Skeletal muscle satellite cell (primary cell): ENCODE data around the gene FKBP11.

Source experiments
- H3K27me3 ChIP-seq: 2 replicates; pipeline ENCODE4 v1.7.0; 2013; ENCODE audit warnings: low read length; ENCODE audit not compliant: control insufficient read depth, insufficient read depth
- H3K36me3 ChIP-seq: 2 replicates; pipeline ENCODE4 v1.7.0; 2013; ENCODE audit warnings: mild to moderate bottlenecking, control low read depth, low read length; ENCODE audit not compliant: insufficient read depth
- H3K4me1 ChIP-seq: 2 replicates; pipeline ENCODE4 v1.7.0; 2013; ENCODE audit warnings: low read length; ENCODE audit not compliant: control insufficient read depth, insufficient read depth
- H3K4me2 ChIP-seq: 2 replicates; pipeline ENCODE4 v1.7.0; 2013; ENCODE audit warnings: mild to moderate bottlenecking, low read length
- H3K4me3 ChIP-seq: 2 replicates; pipeline ENCODE4 v1.7.0; 2013; ENCODE audit warnings: low read length
- H3K9ac ChIP-seq: 2 replicates; pipeline ENCODE4 v1.7.0; 2013; ENCODE audit warnings: mild to moderate bottlenecking, low read depth, low read length, moderate library complexity
- H3K9me3 ChIP-seq: replicated peaks from 2 replicates; pipeline ENCODE4 v1.7.0; 2013; ENCODE audit warnings: mild to moderate bottlenecking, control low read depth, low read length

Gene FKBP11

GRCh38 chr12:48901278-48901677 lies 24.0 kb downstream of the FKBP11 start:
- H3K9ac ChIP-seq, result no peak overlapping the region
- H3K4me2 ChIP-seq, result no peak overlapping the region
- H3K36me3 ChIP-seq, result no peaks in the 10 kb centered on the region
- H3K4me1 ChIP-seq, result peaks cover 5% of the 10 kb centered on the region
- H3K27me3 ChIP-seq, result peaks cover 9% of the 10 kb centered on the region
- no peak overlapping the region for H3K4me3 ChIP-seq
- H3K9me3 ChIP-seq, result no peaks in the 10 kb centered on the region

GRCh38 chr12:48899651-48900050 lies 25.6 kb downstream of the FKBP11 start:
- H3K4me2 ChIP-seq, result no peak overlapping the region
- H3K4me1 ChIP-seq, result peaks cover 5% of the 10 kb centered on the region
- no peaks in the 10 kb centered on the region for H3K9me3 ChIP-seq
- H3K4me3 ChIP-seq, result no peak overlapping the region
- H3K9ac ChIP-seq, result no peak overlapping the region
- H3K27me3 ChIP-seq, result peaks cover 9% of the 10 kb centered on the region
- H3K36me3 ChIP-seq, result no peaks in the 10 kb centered on the region

- Histone ChIP-seq H3K9me3 (no peaks in the 10 kb centered on the region), H3K4me1 (peaks cover 6% of the 10 kb centered on the region), H3K4me2 (no peak overlapping the region), H3K36me3 (no peaks in the 10 kb centered on the region), H3K27me3 (peaks cover 23% of the 10 kb centered on the region), H3K9ac (no peak overlapping the region), H3K4me3 (no peak overlapping the region)
Observed at GRCh38 chr12:48894271-48894670, 31.0 kb downstream of the FKBP11 start.

- H3K27me3 ChIP-seq, result peaks cover 14% of the 10 kb centered on the region
- H3K9ac ChIP-seq, result peak overlapping the region; percentile 49
- H3K4me1 ChIP-seq, result peaks cover 6% of the 10 kb centered on the region
- peak overlapping the region; percentile 85 for H3K4me2 ChIP-seq
- H3K4me3 ChIP-seq, result peak overlapping the region; percentile 61
- no peaks in the 10 kb centered on the region for H3K9me3 ChIP-seq
- H3K36me3 ChIP-seq, result no peaks in the 10 kb centered on the region
Observed at GRCh38 chr12:48890657-48891418, 34.5 kb downstream of the FKBP11 start.

GRCh38 chr12:48889679-48890078 lies 35.6 kb downstream of the FKBP11 start:
- Histone ChIP-seq H3K9me3 (no peaks in the 10 kb centered on the region), H3K4me2 (no peak overlapping the region), H3K9ac (no peak overlapping the region), H3K4me3 (no peak overlapping the region), H3K4me1 (peaks cover 6% of the 10 kb centered on the region), H3K27me3 (peaks cover 16% of the 10 kb centered on the region), H3K36me3 (no peaks in the 10 kb centered on the region)

- no peaks in the 10 kb centered on the region for H3K4me1 ChIP-seq
- H3K4me3 ChIP-seq, result no peak overlapping the region
- peaks cover 50% of the 10 kb centered on the region for H3K27me3 ChIP-seq
- H3K9ac ChIP-seq, result no peak overlapping the region
- H3K4me2 ChIP-seq, result no peak overlapping the region
- H3K9me3 ChIP-seq, result no peaks in the 10 kb centered on the region
- no peaks in the 10 kb centered on the region for H3K36me3 ChIP-seq
Observed at GRCh38 chr12:48883305-48884161, 41.8 kb downstream of the FKBP11 start.

- H3K4me1 ChIP-seq, result no peaks in the 10 kb centered on the region
- no peak overlapping the region for H3K4me3 ChIP-seq
- no peaks in the 10 kb centered on the region for H3K36me3 ChIP-seq
- H3K4me2 ChIP-seq, result no peak overlapping the region
- no peak overlapping the region for H3K9ac ChIP-seq
- peaks cover 53% of the 10 kb centered on the region for H3K27me3 ChIP-seq
- no peaks in the 10 kb centered on the region for H3K9me3 ChIP-seq
Observed at GRCh38 chr12:48882972-48883304, 42.4 kb downstream of the FKBP11 start.

- Histone ChIP-seq H3K9me3 (no peaks in the 10 kb centered on the region), H3K9ac (no peak overlapping the region), H3K4me1 (no peaks in the 10 kb centered on the region), H3K27me3 (peaks cover 53% of the 10 kb centered on the region), H3K4me2 (peak overlapping the region; percentile 34), H3K4me3 (no peak overlapping the region), H3K36me3 (no peaks in the 10 kb centered on the region)
Observed at GRCh38 chr12:48882315-48882687, 43.0 kb downstream of the FKBP11 start.

GRCh38 chr12:48881686-48882314 lies 43.5 kb downstream of the FKBP11 start:
- Histone ChIP-seq H3K4me1 (no peaks in the 10 kb centered on the region), H3K4me2 (no peak overlapping the region), H3K27me3 (peaks cover 53% of the 10 kb centered on the region), H3K36me3 (no peaks in the 10 kb centered on the region), H3K9me3 (no peaks in the 10 kb centered on the region), H3K4me3 (no peak overlapping the region), H3K9ac (no peak overlapping the region)

- no peak overlapping the region for H3K9ac ChIP-seq
- no peak overlapping the region for H3K4me2 ChIP-seq
- H3K27me3 ChIP-seq, result peaks cover 53% of the 10 kb centered on the region
- H3K9me3 ChIP-seq, result no peaks in the 10 kb centered on the region
- no peaks in the 10 kb centered on the region for H3K4me1 ChIP-seq
- no peak overlapping the region for H3K4me3 ChIP-seq
- no peaks in the 10 kb centered on the region for H3K36me3 ChIP-seq
Observed at GRCh38 chr12:48880647-48881046, 44.6 kb downstream of the FKBP11 start.

GRCh38 chr12:48878548-48878947 lies 46.7 kb downstream of the FKBP11 start:
- Histone ChIP-seq H3K4me2 (no peak overlapping the region), H3K9me3 (no peaks in the 10 kb centered on the region), H3K36me3 (no peaks in the 10 kb centered on the region), H3K4me1 (no peaks in the 10 kb centered on the region), H3K9ac (no peak overlapping the region), H3K4me3 (no peak overlapping the region), H3K27me3 (peaks cover 44% of the 10 kb centered on the region)
